MM.1S (cell line): ENCODE results near the gene NCOR2.

Experiments used
- DNase-seq: peaks from one replicate; pipeline ENCODE4 v3.0.0-alpha.2; 2015
- H2AFZ ChIP-seq: fragments of 300-600 bp; sonication (generic); 2 replicates; pipeline ENCODE4 v1.6.0; 2016; ENCODE audit warnings: antibody characterized with exemption, low read length
- H3F3A ChIP-seq: fragments of 300-600 bp; sonication (generic); 2 replicates; pipeline ENCODE4 v1.6.1; 2016; ENCODE audit warnings: mild to moderate bottlenecking, antibody characterized with exemption, low read length, moderate library complexity, mixed read lengths; ENCODE audit not compliant: insufficient read depth
- H3K27ac ChIP-seq: fragments of 300-600 bp; sonication (generic); 2 replicates; pipeline ENCODE4 v1.5.1; 2016; ENCODE audit warnings: mild to moderate bottlenecking, low read length
- H3K27me3 ChIP-seq: fragments of 300-600 bp; sonication (generic); replicated peaks from 2 replicates; pipeline ENCODE4 v1.6.0; 2016; ENCODE audit warnings: low read length; ENCODE audit not compliant: insufficient read depth
- H3K36me3 ChIP-seq: fragments of 300-600 bp; sonication (generic); replicated peaks from 2 replicates; pipeline ENCODE4 v1.6.1; 2016; ENCODE audit warnings: mild to moderate bottlenecking, low read length, mixed read lengths; ENCODE audit not compliant: insufficient read depth
- H3K4me1 ChIP-seq: fragments of 300-600 bp; sonication (generic); 2 replicates; pipeline ENCODE4 v1.6.1; 2016; ENCODE audit warnings: low read length, mixed read lengths
- H3K4me2 ChIP-seq: fragments of 300-600 bp; sonication (generic); 2 replicates; pipeline ENCODE4 v1.6.0; 2016; ENCODE audit warnings: low read depth, low read length
- H3K4me3 ChIP-seq: fragments of 300-600 bp; sonication (generic); 2 replicates; pipeline ENCODE4 v1.5.1; 2016; ENCODE audit warnings: low read length, mixed read lengths
- H3K79me2 ChIP-seq: fragments of 300-600 bp; sonication (generic); 2 replicates; pipeline ENCODE4 v1.6.1; 2016; ENCODE audit warnings: mixed run types, low read length, mixed read lengths
- H3K9ac ChIP-seq: fragments of 300-600 bp; sonication (generic); 2 replicates; pipeline ENCODE4 v1.6.1; 2016; ENCODE audit warnings: low read length, mixed read lengths
- H3K9me2 ChIP-seq: fragments of 300-600 bp; sonication (generic); replicated peaks from 2 replicates; pipeline ENCODE4 v1.6.1; 2016; ENCODE audit warnings: mild to moderate bottlenecking, low read length, mixed read lengths; ENCODE audit not compliant: insufficient read depth
- H3K9me3 ChIP-seq: fragments of 300-600 bp; sonication (generic); replicated peaks from 2 replicates; pipeline ENCODE4 v1.6.1; 2016; ENCODE audit warnings: mild to moderate bottlenecking, low read length, mixed read lengths; ENCODE audit not compliant: insufficient read depth
- H4K20me1 ChIP-seq: fragments of 300-600 bp; sonication (generic); 2 replicates; pipeline ENCODE4 v1.6.1; 2016; ENCODE audit warnings: mild to moderate bottlenecking, low read length, moderate library complexity, mixed read lengths; ENCODE audit not compliant: insufficient read depth
- CTCF ChIP-seq: fragments of 300-600 bp; sonication (generic); IDR thresholded peaks from 2 replicates; pipeline ENCODE4 v1.5.1; 2016; ENCODE audit warnings: antibody characterized with exemption, low read length, mixed read lengths
- EZH2 ChIP-seq: fragments of 300-600 bp; sonication (generic); optimal IDR thresholded peaks from 2 replicates; pipeline ENCODE3; 2017; ENCODE audit warnings: low read depth, mild to moderate bottlenecking, antibody characterized with exemption, low read length, mixed read lengths
- EZH2phosphoT487 ChIP-seq: fragments of 300-600 bp; sonication (generic); IDR thresholded peaks from 2 replicates; pipeline ENCODE4 v1.6.1; 2018; ENCODE audit warnings: antibody characterized with exemption, low read length

The NCOR2 gene

GRCh38 chr12:124537525-124538193 is 29.8 kb downstream of the NCOR2 start:
- Histone ChIP-seq H3K9me2 (no peaks in the 10 kb centered on the region), H3K4me1 (no peaks in the 10 kb centered on the region), H3K4me3 (no peak overlapping the region), H3K9ac (no peak overlapping the region), H4K20me1 (no peaks in the 10 kb centered on the region), H2AFZ (no peak overlapping the region), H3K27ac (no peak overlapping the region), H3K27me3 (no peaks in the 10 kb centered on the region), H3K4me2 (no peak overlapping the region), H3K79me2 (peaks cover 81% of the 10 kb centered on the region), H3K9me3 (no peaks in the 10 kb centered on the region), H3F3A (no peaks in the 10 kb centered on the region), H3K36me3 (no peaks in the 10 kb centered on the region)
- DNase-seq = no peak
- no peak for TF ChIP-seq CTCF
- no peak for TF ChIP-seq EZH2
- TF ChIP-seq EZH2phosphoT487 = no peak

GRCh38 chr12:124536641-124537040 is 30.8 kb downstream of the NCOR2 start:
- Histone ChIP-seq H4K20me1 (no peaks in the 10 kb centered on the region), H3K79me2 (peaks cover 81% of the 10 kb centered on the region), H3K9me3 (no peaks in the 10 kb centered on the region), H3F3A (no peaks in the 10 kb centered on the region), H3K9me2 (no peaks in the 10 kb centered on the region), H3K27ac (no peak overlapping the region), H3K4me1 (no peaks in the 10 kb centered on the region), H3K4me3 (no peak overlapping the region), H3K27me3 (no peaks in the 10 kb centered on the region), H3K9ac (no peak overlapping the region), H2AFZ (no peak overlapping the region), H3K36me3 (no peaks in the 10 kb centered on the region), H3K4me2 (no peak overlapping the region)
- DNase-seq = no peak
- TF ChIP-seq CTCF (no peak), EZH2phosphoT487 (no peak), EZH2 (no peak)

GRCh38 chr12:124534776-124535740 is 32.4 kb downstream of the NCOR2 start:
- H4K20me1 ChIP-seq = no peaks in the 10 kb centered on the region
- no peaks in the 10 kb centered on the region for H3K4me1 ChIP-seq
- peaks cover 92% of the 10 kb centered on the region for H3K79me2 ChIP-seq

More at GRCh38 chr12:124534776-124535740, 32.4 kb downstream of the NCOR2 start:
- no peaks in the 10 kb centered on the region for H3K9me3 ChIP-seq
- no peak overlapping the region for H3K9ac ChIP-seq
- no peak for DNase-seq
- TF ChIP-seq EZH2 (no peak), CTCF (no peak), EZH2phosphoT487 (no peak)
- no peak overlapping the region for H3K4me3 ChIP-seq
- H3K4me2 ChIP-seq = no peak overlapping the region
- no peak overlapping the region for H3K27ac ChIP-seq
- H2AFZ ChIP-seq = no peak overlapping the region
- H3F3A ChIP-seq = no peaks in the 10 kb centered on the region
- H3K9me2 ChIP-seq = no peaks in the 10 kb centered on the region
- H3K36me3 ChIP-seq = no peaks in the 10 kb centered on the region
- H3K27me3 ChIP-seq = no peaks in the 10 kb centered on the region
